Endothelial cell of umbilical vein (primary cell): ENCODE measurements around the gene APCDD1L. TPM values are rescaled to one million over a fixed set of nuclear protein-coding genes. Genes with fewer than 3 reads are reported as not detected.

Source experiments
- BruUV-seq: library from RNA; stranded (reverse); fragments of 400-500 nt; replicated peaks from 2 replicates; lab custom pipeline; 2021; lab: Mats Ljungman, UMichigan
- CTCF ChIA-PET: fragments of 300-600, 350-600 bp; sonication (Branson Sonifier 250); formaldehyde crosslinking; loops from one replicate; lab custom pipeline; 2021; ENCODE audit warnings: antibody characterized with exemption, inconsistent platforms; lab: Charles Lee
- POLR2A ChIA-PET: fragments of 300-600, 350-600 bp; sonication (Branson Sonifier 250); formaldehyde crosslinking; loops from one replicate; lab custom pipeline; 2021; ENCODE audit warnings: antibody characterized with exemption, inconsistent platforms; lab: Charles Lee
- DNase-seq: peaks from one replicate; pipeline ENCODE4 v3.0.0-alpha.2; 2011; ENCODE audit warnings: low read depth, low spot score
- FAIRE-seq: peaks from 2 replicates; lab custom pipeline; 2011; peaks lifted over from hg19 to GRCh38; lab: Jason Lieb, UNC
- H2AFZ ChIP-seq: 2 replicates; pipeline ENCODE4 v1.6.0; 2012; ENCODE audit warnings: low read depth, low read length, control low read depth, inconsistent platforms
- H3K27ac ChIP-seq: 2 replicates; pipeline ENCODE4 v1.5.1; 2011; ENCODE audit warnings: low read depth, mild to moderate bottlenecking, control low read depth, low read length, moderate library complexity; ENCODE audit not compliant: insufficient read depth
- H3K27me3 ChIP-seq, 2 experiments: 2 replicates each; pipeline versions ENCODE4 v1.6.0 to v1.6.1; 2011; ENCODE audit warnings: low read length in 2 of 2, mixed read lengths in 1 of 2; ENCODE audit not compliant: control insufficient read depth in 2 of 2, insufficient read depth in 2 of 2
- H3K36me3 ChIP-seq, 2 experiments: 2 replicates in 1 of 2; 3 replicates in 1 of 2; pipeline ENCODE4 v1.5.1; 2011; ENCODE audit warnings: low read length in 2 of 2, mild to moderate bottlenecking in 1 of 2, moderate library complexity in 1 of 2; ENCODE audit not compliant: control insufficient read depth in 2 of 2, insufficient read depth in 2 of 2; ENCODE audit errors: extremely low read depth in 1 of 2
- H3K4me1 ChIP-seq: 3 replicates; pipeline ENCODE4 v1.5.1; 2011; ENCODE audit warnings: mild to moderate bottlenecking, low read length; ENCODE audit not compliant: control insufficient read depth, insufficient read depth; ENCODE audit errors: extremely low read depth
- H3K4me2 ChIP-seq: 2 replicates; pipeline ENCODE4 v1.6.1; 2011; ENCODE audit warnings: low read length, control low read depth, mixed read lengths; ENCODE audit not compliant: insufficient read depth
- H3K4me3 ChIP-seq, 3 experiments: fragments of 200-600 bp in 1 of 3; sonication (generic), shearing (Covaris generic) in 1 of 3; replicated peaks in 1 of 3; 2 replicates each; pipeline ENCODE4 v1.5.1; 2011 to 2016; ENCODE audit warnings: control low read depth in 3 of 3, low read length in 3 of 3, mild to moderate bottlenecking in 2 of 3, inconsistent platforms in 1 of 3, low read depth in 1 of 3, moderate library complexity in 1 of 3; ENCODE audit not compliant: insufficient read depth in 1 of 3
- H3K79me2 ChIP-seq: 2 replicates; pipeline ENCODE4 v1.6.0; 2012; ENCODE audit warnings: low read length, inconsistent platforms; ENCODE audit not compliant: control insufficient read depth, insufficient read depth
- H3K9ac ChIP-seq: replicated peaks from 2 replicates; pipeline ENCODE3; 2011; ENCODE audit warnings: low read length, control low read depth; ENCODE audit not compliant: insufficient read depth; ENCODE audit errors: extremely low read depth
- H3K9me1 ChIP-seq: replicated peaks from 3 replicates; pipeline ENCODE4 v1.6.0; 2011; ENCODE audit warnings: mild to moderate bottlenecking, low read length; ENCODE audit not compliant: control insufficient read depth, insufficient read depth; ENCODE audit errors: extremely low read depth
- H3K9me3 ChIP-seq: replicated peaks from 2 replicates; pipeline ENCODE4 v1.5.1; 2012; ENCODE audit warnings: low read length, inconsistent platforms; ENCODE audit not compliant: control insufficient read depth, insufficient read depth
- H4K20me1 ChIP-seq: replicated peaks from 2 replicates; pipeline ENCODE3; 2011; ENCODE audit warnings: mild to moderate bottlenecking, low read length; ENCODE audit not compliant: control insufficient read depth, insufficient read depth; ENCODE audit errors: extremely low read depth
- EZH2 ChIP-seq: IDR thresholded peaks from 2 replicates; pipeline ENCODE4 v1.6.1; 2012; ENCODE audit warnings: borderline replicate concordance, low read depth, mild to moderate bottlenecking, moderate library complexity, low read length, inconsistent platforms; ENCODE audit not compliant: severe bottlenecking
- FOS ChIP-seq: IDR thresholded peaks from 2 replicates; pipeline ENCODE4 v1.6.1; 2011; ENCODE audit warnings: mild to moderate bottlenecking, low read length, moderate library complexity, borderline replicate concordance; ENCODE audit not compliant: insufficient read depth
- GATA2 ChIP-seq: IDR thresholded peaks from 2 replicates; pipeline ENCODE4 v1.7.0; 2011; ENCODE audit warnings: low read depth, mild to moderate bottlenecking, moderate library complexity, mixed read lengths, low read length; ENCODE audit not compliant: insufficient read length, insufficient read depth
- JUN ChIP-seq: IDR thresholded peaks from 2 replicates; pipeline ENCODE4 v1.6.1; 2011; ENCODE audit warnings: borderline replicate concordance, low read depth; ENCODE audit not compliant: insufficient read length, insufficient read depth
- MAX ChIP-seq: IDR thresholded peaks from 2 replicates; pipeline ENCODE4 v1.6.1; 2011; ENCODE audit not compliant: insufficient read depth, insufficient read length
- MYC ChIP-seq: IDR thresholded peaks from one replicate; pipeline ENCODE4 v1.6.1; 2011; ENCODE audit warnings: mild to moderate bottlenecking, low read depth, low read length
- POLR2A ChIP-seq: IDR thresholded peaks from 2 replicates; pipeline ENCODE4 v1.6.1; 2012; ENCODE audit warnings: low read depth, mild to moderate bottlenecking, control low read depth, low read length
- POLR2AphosphoS5 ChIP-seq: IDR thresholded peaks from 2 replicates; pipeline ENCODE4 v1.6.1; 2012; ENCODE audit warnings: low read depth, mild to moderate bottlenecking, control low read depth, low read length, moderate library complexity; ENCODE audit not compliant: insufficient read depth
- dilution Hi-C: fragments of 300-500 bp; cut with MboI; formaldehyde crosslinking; loops from one replicate; pipeline ENCODE4 v1.15.0; 2019; ENCODE audit warnings: low sequenced_read_pairs; ENCODE audit not compliant: extremely low pct_ligation_motif_present
- intact Hi-C: fragments of 100-400 bp; cut with micrococcal nuclease; formaldehyde crosslinking; loops from one replicate; pipeline ENCODE4 v1.10.0; 2022
- polyA plus RNA-seq, 4 experiments: library from polyadenylated mRNA; depleted of rRNA in 3 of 4; stranded (reverse) in 3 of 4; unstranded in 1 of 4; fragments of >200 nt; gene quantifications; 2 replicates each; pipeline versions ENCODE4 v1.2.1 to v1.2.3, GENCODE V29; 2011 to 2012; ENCODE audit warnings: missing spikeins in 1 of 4
- total RNA-seq: library from RNA; stranded (reverse); gene quantifications from 2 replicates; pipeline ENCODE4 v1.2.3, GENCODE V29; 2021
- TF ChIP-seq, protein P1 (sequence below), 2 donors: IDR thresholded peaks; 1 replicate in 1 of 2; 2 replicates in 1 of 2; pipeline ENCODE4 v1.5.1; 2011; ENCODE audit warnings: low read length in 2 of 2, mild to moderate bottlenecking in 2 of 2, moderate library complexity in 2 of 2, control low read depth in 1 of 2, inconsistent platforms in 1 of 2, low read depth in 1 of 2; ENCODE audit not compliant: insufficient read depth in 1 of 2; ENCODE audit errors: extremely low read depth in 1 of 2

Gene APCDD1L
- total and polyA plus RNA-seq, 2 donors (not counting 3 experiments of a cell fraction or from before 2014, with no cell fraction given), result 0.17 to 1.4 TPM

GRCh38 chr20:58553166-58553696 is 38.0 kb upstream of the APCDD1L start:
- Histone ChIP-seq H3K27ac (no peak overlapping the region), H3K36me3 (no peaks in the 10 kb centered on the region), H3K9me1 (no peaks in the 10 kb centered on the region), H3K79me2 (no peaks in the 10 kb centered on the region), H2AFZ (no peak overlapping the region), H3K4me1 (peaks cover 23% of the 10 kb centered on the region), H3K27me3 (no peaks in the 10 kb centered on the region), H3K9me3 (no peaks in the 10 kb centered on the region), H4K20me1 (no peaks in the 10 kb centered on the region), H3K4me2 (no peak overlapping the region), H3K4me3 (no peak overlapping the region), H3K9ac (no peak overlapping the region)
- no TSS peak for BruUV-seq
- DNase-seq (no peak), FAIRE-seq (no peak)
- intact Hi-C loops, result loop anchor here (5.0 kb wide), 2 partner anchors 49 to 99 kb away; partner anchors contain the start of gene STX16
- TF ChIP-seq FOS (no peak), MAX (no peak)
- POLR2A ChIA-PET, result no interaction called here
- dilution Hi-C loops, result no loop called here
- CTCF ChIA-PET, result interaction anchor here (1.0 kb wide), 1 partner anchor 11 kb away, joined by 3 read pairs; no protein-coding TSS in a partner anchor

DNA sequence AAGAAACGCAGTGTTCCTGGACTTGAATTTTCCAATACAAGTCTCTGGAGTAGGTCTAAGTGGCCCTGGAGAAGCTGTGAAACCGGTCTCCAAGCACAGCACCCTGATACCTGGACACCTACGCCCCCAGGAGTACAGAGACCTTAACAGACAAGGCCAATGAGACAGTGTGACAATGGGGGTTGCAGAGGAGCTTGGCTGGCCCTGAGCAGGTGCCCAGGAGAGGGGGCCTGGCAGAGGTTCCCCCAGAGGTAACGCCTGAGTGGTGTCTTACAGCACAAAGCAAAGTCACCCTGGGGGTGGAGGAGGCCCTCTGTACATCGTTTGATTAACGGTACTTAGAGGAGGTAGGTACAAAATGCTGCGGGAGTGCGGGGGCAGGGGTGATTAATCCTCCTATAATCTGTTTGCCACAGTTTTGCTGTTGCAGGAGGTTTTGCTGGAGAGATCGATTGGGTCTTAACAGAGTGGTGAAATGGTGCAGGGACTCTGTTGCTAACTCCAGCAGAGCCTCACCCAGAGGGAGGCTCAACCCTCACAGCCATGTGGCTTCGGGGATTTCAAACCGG is 37.3 kb upstream of the APCDD1L start:
- intact Hi-C loops (loop anchor here (5.0 kb wide), 2 partner anchors 50 to 100 kb away; partner anchors contain the start of gene STX16), dilution Hi-C loops (no loop called here)
- Histone ChIP-seq H3K4me2 (no peak overlapping the region), H3K36me3 (no peaks in the 10 kb centered on the region), H3K9me3 (no peaks in the 10 kb centered on the region), H2AFZ (no peak overlapping the region), H3K4me1 (peaks cover 31% of the 10 kb centered on the region), H3K27me3 (no peaks in the 10 kb centered on the region), H3K79me2 (no peaks in the 10 kb centered on the region), H3K9ac (no peak overlapping the region), H3K9me1 (no peaks in the 10 kb centered on the region), H4K20me1 (no peaks in the 10 kb centered on the region), H3K4me3 (no peak overlapping the region), H3K27ac (no peak overlapping the region)
- FAIRE-seq (no peak), DNase-seq (no peak)
- BruUV-seq, result no TSS peak
- POLR2A ChIA-PET, result no interaction called here
- CTCF ChIA-PET, result no interaction called here
- TF ChIP-seq POLR2AphosphoS5 (no peak), EZH2 (no peak), JUN (no peak), MYC (no peak), FOS (no peak), MAX (no peak), POLR2A (no peak), GATA2 (no peak)
- TF ChIP-seq, protein P1, sequence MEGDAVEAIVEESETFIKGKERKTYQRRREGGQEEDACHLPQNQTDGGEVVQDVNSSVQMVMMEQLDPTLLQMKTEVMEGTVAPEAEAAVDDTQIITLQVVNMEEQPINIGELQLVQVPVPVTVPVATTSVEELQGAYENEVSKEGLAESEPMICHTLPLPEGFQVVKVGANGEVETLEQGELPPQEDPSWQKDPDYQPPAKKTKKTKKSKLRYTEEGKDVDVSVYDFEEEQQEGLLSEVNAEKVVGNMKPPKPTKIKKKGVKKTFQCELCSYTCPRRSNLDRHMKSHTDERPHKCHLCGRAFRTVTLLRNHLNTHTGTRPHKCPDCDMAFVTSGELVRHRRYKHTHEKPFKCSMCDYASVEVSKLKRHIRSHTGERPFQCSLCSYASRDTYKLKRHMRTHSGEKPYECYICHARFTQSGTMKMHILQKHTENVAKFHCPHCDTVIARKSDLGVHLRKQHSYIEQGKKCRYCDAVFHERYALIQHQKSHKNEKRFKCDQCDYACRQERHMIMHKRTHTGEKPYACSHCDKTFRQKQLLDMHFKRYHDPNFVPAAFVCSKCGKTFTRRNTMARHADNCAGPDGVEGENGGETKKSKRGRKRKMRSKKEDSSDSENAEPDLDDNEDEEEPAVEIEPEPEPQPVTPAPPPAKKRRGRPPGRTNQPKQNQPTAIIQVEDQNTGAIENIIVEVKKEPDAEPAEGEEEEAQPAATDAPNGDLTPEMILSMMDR (IDR thresholded peaks at IDR 0.05; ENCODE audit: extremely low read depth in 1 of 2, insufficient read depth in 1 of 2, low read depth in 1 of 2, low read length in 2 of 2), result no peak
